HL-60/S4 (cell line): ENCODE measurements around the gene NLGN1.

ENCODE experiments used
- in situ Hi-C: fragments of 300-500 bp; cut with MboI; formaldehyde crosslinking; loops from 2 replicates; pipeline ENCODE4 v1.14.3; 2022; ENCODE audit warnings: low sequenced_read_pairs

The NLGN1 gene

GRCh38 chr3:173945806-173946205 lies 548.3 kb downstream of the NLGN1 start:
- in situ Hi-C loops: no loop called here

GRCh38 chr3:173954647-173955046 lies 557.1 kb downstream of the NLGN1 start:
- in situ Hi-C loops: no loop called here

GRCh38 chr3:173957646-173958045 lies 560.1 kb downstream of the NLGN1 start:
- in situ Hi-C loops: no loop called here

GRCh38 chr3:173958805-173959204 lies 561.3 kb downstream of the NLGN1 start:
- in situ Hi-C loops: no loop called here

- in situ Hi-C loops: no loop called here
Observed at GRCh38 chr3:173970281-173970680, 572.7 kb downstream of the NLGN1 start.

- in situ Hi-C loops: no loop called here
Observed at GRCh38 chr3:173976281-173976680, 578.7 kb downstream of the NLGN1 start.

- in situ Hi-C loops: no loop called here
Observed at GRCh38 chr3:173977747-173978146, 580.2 kb downstream of the NLGN1 start.

GRCh38 chr3:173983343-173983742 lies 585.8 kb downstream of the NLGN1 start:
- in situ Hi-C loops: no loop called here

- in situ Hi-C loops: no loop called here
Observed at GRCh38 chr3:173986861-173987410, 589.4 kb downstream of the NLGN1 start.

- in situ Hi-C loops: no loop called here
Observed at GRCh38 chr3:173988909-173989308, 591.4 kb downstream of the NLGN1 start.

- in situ Hi-C loops: no loop called here
Observed at GRCh38 chr3:173992416-173992815, 594.9 kb downstream of the NLGN1 start.

GRCh38 chr3:173993299-173993698 lies 595.8 kb downstream of the NLGN1 start:
- in situ Hi-C loops: no loop called here

- in situ Hi-C loops: no loop called here
Observed at GRCh38 chr3:174000675-174001074, 603.1 kb downstream of the NLGN1 start.

- in situ Hi-C loops: no loop called here
Observed at GRCh38 chr3:174002543-174002942, 605.0 kb downstream of the NLGN1 start.

GRCh38 chr3:174010907-174011306 lies 613.4 kb downstream of the NLGN1 start:
- in situ Hi-C loops: no loop called here

- in situ Hi-C loops: no loop called here
Observed at GRCh38 chr3:174016186-174016585, 618.6 kb downstream of the NLGN1 start.

GRCh38 chr3:174020156-174020555 lies 622.6 kb downstream of the NLGN1 start:
- in situ Hi-C loops: no loop called here

GRCh38 chr3:174023421-174023820 lies 625.9 kb downstream of the NLGN1 start:
- in situ Hi-C loops: no loop called here

- in situ Hi-C loops: no loop called here
Observed at GRCh38 chr3:174028673-174029072, 631.1 kb downstream of the NLGN1 start.

- in situ Hi-C loops: no loop called here
Observed at GRCh38 chr3:174035328-174035886, 637.9 kb downstream of the NLGN1 start.

GRCh38 chr3:174046311-174046710 lies 648.8 kb downstream of the NLGN1 start:
- in situ Hi-C loops: no loop called here

- in situ Hi-C loops: no loop called here
Observed at GRCh38 chr3:174049472-174049871, 651.9 kb downstream of the NLGN1 start.

- in situ Hi-C loops: no loop called here
Observed at GRCh38 chr3:174051191-174051590, 653.6 kb downstream of the NLGN1 start.
